ENCODE results near the gene KLKB1. TPM values are rescaled to one million over a fixed set of nuclear protein-coding genes. Genes with fewer than 3 reads are reported as not detected.
"Not testable (repeated sequence)": the region's sequence is repeated elsewhere in the genome, so short reads cannot be mapped to it uniquely, and the experiment has no call there.

KLKB1 gene
- total and polyA plus RNA-seq, 2 donors (not counting 3 experiments of a cell fraction or from before 2014, with no cell fraction given): not detected

- CTCF ChIA-PET; H3K4me3 ChIP-seq (replicated peaks in 1 of 3; ENCODE audit: insufficient read depth in 1 of 3, low read depth in 1 of 3, low read length in 3 of 3); H3K9ac ChIP-seq (replicated peaks; ENCODE audit: extremely low read depth, insufficient read depth, low read length); H3K4me1 ChIP-seq (ENCODE audit: control insufficient read depth, extremely low read depth, insufficient read depth, low read length); BruUV-seq (replicated peaks); POLR2A ChIA-PET; dilution Hi-C loops (cut with MboI; ENCODE audit: extremely low pct_ligation_motif_present, low sequenced_read_pairs); H3K4me2 ChIP-seq (ENCODE audit: insufficient read depth, low read length); H2AFZ ChIP-seq (ENCODE audit: low read depth, low read length); FAIRE-seq; DNase-seq (ENCODE audit: low read depth, low spot score); H3K27ac ChIP-seq (ENCODE audit: insufficient read depth, low read depth, low read length); H3K27me3 ChIP-seq (ENCODE audit: control insufficient read depth in 2 of 2, insufficient read depth in 2 of 2, low read length in 2 of 2); H3K36me3 ChIP-seq (ENCODE audit: control insufficient read depth in 2 of 2, extremely low read depth in 1 of 2, insufficient read depth in 2 of 2, low read length in 2 of 2); H4K20me1 ChIP-seq (replicated peaks; ENCODE audit: control insufficient read depth, extremely low read depth, insufficient read depth, low read length); H3K9me1 ChIP-seq (replicated peaks; ENCODE audit: control insufficient read depth, extremely low read depth, insufficient read depth, low read length); intact Hi-C loops (cut with micrococcal nuclease); H3K9me3 ChIP-seq (replicated peaks; ENCODE audit: control insufficient read depth, insufficient read depth, low read length); H3K79me2 ChIP-seq (ENCODE audit: control insufficient read depth, insufficient read depth, low read length): not testable (repeated sequence)
These were observed 46.1 kb downstream of the KLKB1 start for GRCh38 chr4:186273392-186273789.

GRCh38 chr4:186283311-186283710, 56.0 kb downstream of the KLKB1 start:
- BruUV-seq (replicated peaks): no TSS peak
- no peaks in the 10 kb centered on the region for H3K79me2 ChIP-seq (ENCODE audit: control insufficient read depth, insufficient read depth, low read length)
- no peaks in the 10 kb centered on the region for H4K20me1 ChIP-seq (replicated peaks; ENCODE audit: control insufficient read depth, extremely low read depth, insufficient read depth, low read length)
- H3K27me3 ChIP-seq (ENCODE audit: control insufficient read depth in 2 of 2, insufficient read depth in 2 of 2, low read length in 2 of 2): no peaks in the 10 kb centered on the region
- no peak overlapping the region for H3K9ac ChIP-seq (replicated peaks; ENCODE audit: extremely low read depth, insufficient read depth, low read length)
- H3K4me2 ChIP-seq (ENCODE audit: insufficient read depth, low read length): no peak overlapping the region
- H3K4me1 ChIP-seq (ENCODE audit: control insufficient read depth, extremely low read depth, insufficient read depth, low read length): no peaks in the 10 kb centered on the region
- ChIA-PET CTCF (no interaction called here), POLR2A (no interaction called here)
- FAIRE-seq (no peak), DNase-seq (ENCODE audit: low read depth, low spot score) (no peak)
- H3K36me3 ChIP-seq (ENCODE audit: control insufficient read depth in 2 of 2, extremely low read depth in 1 of 2, insufficient read depth in 2 of 2, low read length in 2 of 2): no peaks in the 10 kb centered on the region
- TF ChIP-seq JUN (IDR thresholded peaks at IDR 0.05; ENCODE audit: borderline replicate concordance, insufficient read depth, insufficient read length, low read depth) (no peak), CTCF (IDR thresholded peaks at IDR 0.05; ENCODE audit: extremely low read depth in 1 of 2, insufficient read depth in 1 of 2, low read depth in 1 of 2, low read length in 2 of 2) (no peak), EZH2 (IDR thresholded peaks at IDR 0.05; ENCODE audit: borderline replicate concordance, low read depth, low read length, severe bottlenecking) (no peak), POLR2A (IDR thresholded peaks at IDR 0.05; ENCODE audit: low read depth, low read length) (no peak), FOS (IDR thresholded peaks at IDR 0.05; ENCODE audit: borderline replicate concordance, insufficient read depth, low read length) (no peak), POLR2AphosphoS5 (IDR thresholded peaks at IDR 0.05; ENCODE audit: insufficient read depth, low read depth, low read length) (no peak), GATA2 (IDR thresholded peaks at IDR 0.05; ENCODE audit: insufficient read depth, insufficient read length, low read depth, low read length) (no peak), MYC (IDR thresholded peaks at IDR 0.05; ENCODE audit: low read depth, low read length) (no peak)
- TF ChIP-seq, protein P1, sequence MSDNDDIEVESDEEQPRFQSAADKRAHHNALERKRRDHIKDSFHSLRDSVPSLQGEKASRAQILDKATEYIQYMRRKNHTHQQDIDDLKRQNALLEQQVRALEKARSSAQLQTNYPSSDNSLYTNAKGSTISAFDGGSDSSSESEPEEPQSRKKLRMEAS (IDR thresholded peaks at IDR 0.05; ENCODE audit: insufficient read depth, insufficient read length): no peak
- no peak overlapping the region for H3K4me3 ChIP-seq (replicated peaks in 1 of 3; ENCODE audit: insufficient read depth in 1 of 3, low read depth in 1 of 3, low read length in 3 of 3)
- H2AFZ ChIP-seq (ENCODE audit: low read depth, low read length): no peak overlapping the region
- H3K27ac ChIP-seq (ENCODE audit: insufficient read depth, low read depth, low read length): no peak overlapping the region
- H3K9me1 ChIP-seq (replicated peaks; ENCODE audit: control insufficient read depth, extremely low read depth, insufficient read depth, low read length): no peaks in the 10 kb centered on the region
- dilution Hi-C loops (cut with MboI; ENCODE audit: extremely low pct_ligation_motif_present, low sequenced_read_pairs) (no loop called here), intact Hi-C loops (cut with micrococcal nuclease) (no loop called here)
- H3K9me3 ChIP-seq (replicated peaks; ENCODE audit: control insufficient read depth, insufficient read depth, low read length): no peaks in the 10 kb centered on the region

Measured in endothelial cell of umbilical vein (primary cell).